Muscle of back (tissue), 11 donors: ENCODE results near the gene SLC22A31. TPM values are rescaled to one million over a fixed set of nuclear protein-coding genes. Genes with fewer than 3 reads are reported as not detected.
A peak's percentile ranks its signal among the peaks of the same experiment; 100 is the strongest.

Source experiments
- DNase-seq, 3 donors: peaks; one replicate each; pipeline versions ENCODE4 v3.0.0 to v3.0.0-alpha.2; 2013
- polyA plus RNA-seq, 10 donors: library from polyadenylated mRNA; unstranded; fragments of 120-200 nt; gene quantifications; one replicate each; pipeline ENCODE4 v1.2.1, GENCODE V29; 2013; ENCODE audit not compliant: insufficient read length in 10 of 10

The SLC22A31 gene
- polyA plus RNA-seq, 10 donors, result 0.43 to 4.1 (median 1.1) TPM

DNA sequence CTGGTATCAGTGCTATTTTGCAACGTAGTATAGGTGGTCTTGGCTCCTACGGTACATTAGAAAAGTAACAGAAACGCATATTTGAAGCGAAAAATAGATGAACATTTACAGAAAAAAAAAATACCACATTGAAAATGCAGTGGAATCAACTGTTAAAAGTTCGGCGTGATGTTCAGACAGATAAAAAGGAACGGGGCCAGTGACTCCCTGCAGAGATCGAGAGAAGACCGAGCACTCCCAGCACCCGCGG, 16.7 kb upstream of the SLC22A31 start:
- no peak for DNase-seq

DNA sequence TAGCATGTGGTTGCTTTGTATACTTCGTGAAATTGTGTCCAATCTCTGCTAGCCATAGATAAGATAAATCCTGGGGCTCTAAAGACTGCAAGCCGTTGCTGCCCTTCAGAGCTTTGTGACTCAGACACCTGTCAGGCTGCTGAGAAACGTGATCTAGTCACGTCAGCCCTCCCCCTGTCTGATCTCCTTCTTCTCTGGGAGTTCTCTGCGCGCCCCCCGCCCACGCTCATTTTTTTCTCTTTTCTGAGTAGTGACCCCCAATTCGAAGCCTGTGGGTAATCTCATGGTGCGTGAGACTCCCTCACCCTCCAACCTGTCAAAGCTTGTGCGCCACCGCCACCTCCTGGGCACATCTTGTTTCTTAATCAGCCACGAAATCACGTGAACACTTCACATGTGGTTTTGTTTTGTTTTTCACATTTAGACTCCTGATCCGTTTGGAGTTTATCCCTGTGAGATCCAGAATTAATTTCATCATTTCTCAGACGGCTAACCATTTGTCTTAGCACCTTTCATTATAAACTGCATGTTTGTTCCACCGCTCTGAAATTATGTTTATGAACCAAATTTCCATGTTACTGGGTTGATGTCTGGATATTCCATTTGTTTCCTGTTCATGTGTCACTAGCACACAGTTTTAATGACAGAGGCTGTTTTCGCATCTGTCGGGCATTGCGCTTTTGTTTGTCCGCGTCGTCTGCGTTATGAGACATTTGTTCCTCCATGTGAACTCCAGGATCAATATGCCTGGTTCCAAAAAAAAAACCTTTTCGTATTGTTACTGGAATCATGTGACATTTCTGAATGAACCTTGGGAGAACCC, 16.2 kb upstream of the SLC22A31 start:
- peak; percentile 73 to 90 (median 77) for DNase-seq

DNA sequence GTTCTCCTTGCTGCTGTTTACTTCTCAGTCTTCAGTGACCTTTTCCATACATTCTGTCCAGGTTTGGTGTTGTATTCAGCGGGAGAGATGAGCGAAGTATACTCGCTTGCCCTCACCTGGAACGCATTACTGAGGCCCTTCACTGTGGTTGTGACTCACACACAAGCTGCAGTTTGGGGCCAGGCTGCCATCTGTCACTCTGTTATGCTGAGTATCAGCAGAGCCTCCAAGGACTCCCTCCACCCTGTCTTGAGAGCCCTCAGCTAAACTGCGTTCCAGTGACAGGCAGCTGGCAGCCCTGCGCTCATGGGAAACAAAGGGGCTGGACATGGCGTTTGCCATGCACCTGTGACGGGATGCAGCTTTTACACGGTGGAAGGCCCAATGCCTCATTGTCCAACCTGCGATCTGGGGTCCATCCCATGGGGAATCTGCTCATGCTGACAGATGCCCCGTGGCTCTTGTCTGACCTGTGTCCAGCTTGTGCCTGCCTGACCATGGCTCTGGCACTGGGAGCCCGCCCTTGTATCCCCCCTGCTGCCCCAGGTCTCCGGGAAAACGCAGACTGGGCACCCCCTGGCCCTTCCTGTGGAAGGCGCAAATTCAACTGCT, 10.7 kb upstream of the SLC22A31 start:
- DNase-seq, result no peak

DNA sequence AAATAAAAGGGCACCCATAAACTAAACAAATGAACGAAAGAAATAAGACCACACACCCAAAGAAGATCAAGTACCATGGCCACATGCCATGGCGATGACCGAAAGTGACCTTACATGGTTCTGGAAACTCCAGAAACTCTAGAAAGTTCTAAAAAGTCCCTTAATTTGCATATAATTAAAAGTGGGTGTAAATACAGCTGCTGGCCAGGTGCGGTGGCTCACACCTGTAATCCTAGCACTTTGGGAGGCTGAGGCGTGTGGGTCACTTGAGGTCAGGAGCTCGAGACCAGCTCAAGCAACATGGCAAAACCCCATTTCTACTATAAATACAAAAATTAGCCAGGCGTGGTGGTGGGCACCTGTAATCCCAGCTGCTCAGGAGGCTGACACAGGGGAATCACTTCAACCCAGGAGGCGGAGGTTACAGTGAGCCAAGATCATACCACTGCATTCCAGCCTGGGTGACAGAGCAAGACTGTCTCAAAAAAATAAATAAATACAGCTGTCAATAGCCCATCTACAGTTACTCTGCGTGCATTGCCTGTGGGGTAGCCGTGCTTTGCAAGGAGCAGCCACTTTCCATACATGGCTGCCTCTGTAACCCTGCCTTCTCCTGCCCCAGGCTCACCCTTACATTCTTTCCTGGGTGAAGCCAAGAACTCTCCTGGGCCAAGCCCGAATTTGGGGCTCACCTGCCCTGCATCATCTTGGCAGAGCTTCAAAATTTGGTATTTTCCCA, 10.0 kb upstream of the SLC22A31 start:
- no peak for DNase-seq

DNA sequence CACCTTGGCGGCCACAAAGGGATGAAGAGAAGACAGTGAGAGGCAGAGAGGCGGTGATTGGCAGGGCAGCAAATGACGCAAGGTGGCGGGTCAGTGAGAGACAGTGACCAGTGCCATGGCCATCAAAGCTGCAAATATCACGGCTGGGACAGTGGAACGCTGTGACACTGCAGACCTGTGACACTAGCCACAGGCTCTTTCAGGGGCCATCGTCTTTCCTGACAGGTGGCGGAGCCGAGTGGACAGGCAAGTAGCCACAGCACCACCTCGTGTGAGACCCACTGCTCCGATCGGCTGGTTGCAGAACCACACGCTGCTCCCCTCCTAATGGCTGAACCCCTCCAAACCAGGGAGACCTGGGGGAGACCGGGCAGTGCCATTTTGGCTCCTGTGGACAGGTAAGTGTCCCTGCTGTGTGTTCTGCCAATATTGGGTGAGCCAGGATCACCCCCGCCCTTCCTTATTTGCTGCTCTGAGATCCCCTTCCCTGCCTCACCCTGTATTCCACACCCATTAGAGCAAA, 9.2 kb upstream of the SLC22A31 start:
- DNase-seq, result no peak

DNA sequence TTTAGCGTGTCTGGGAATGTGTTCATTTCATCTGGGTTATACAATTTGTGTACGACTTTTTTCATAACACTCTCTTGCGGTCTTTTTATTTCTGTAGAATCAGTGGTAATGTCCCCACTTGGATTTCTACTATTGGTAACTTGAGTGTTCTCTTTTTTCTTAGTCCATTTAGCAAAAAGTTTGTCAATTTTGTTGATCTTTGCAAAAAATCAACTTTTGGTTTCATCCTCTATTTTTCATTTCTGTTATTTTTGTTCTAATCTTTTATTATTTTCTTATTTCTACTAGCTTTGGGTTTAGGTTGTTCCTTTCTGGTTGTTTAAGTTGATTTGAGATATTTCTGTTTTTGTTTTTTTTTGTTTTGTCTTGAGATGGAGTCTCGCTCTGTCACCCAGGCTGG, 7.7 kb upstream of the SLC22A31 start:
- no peak for DNase-seq

DNA sequence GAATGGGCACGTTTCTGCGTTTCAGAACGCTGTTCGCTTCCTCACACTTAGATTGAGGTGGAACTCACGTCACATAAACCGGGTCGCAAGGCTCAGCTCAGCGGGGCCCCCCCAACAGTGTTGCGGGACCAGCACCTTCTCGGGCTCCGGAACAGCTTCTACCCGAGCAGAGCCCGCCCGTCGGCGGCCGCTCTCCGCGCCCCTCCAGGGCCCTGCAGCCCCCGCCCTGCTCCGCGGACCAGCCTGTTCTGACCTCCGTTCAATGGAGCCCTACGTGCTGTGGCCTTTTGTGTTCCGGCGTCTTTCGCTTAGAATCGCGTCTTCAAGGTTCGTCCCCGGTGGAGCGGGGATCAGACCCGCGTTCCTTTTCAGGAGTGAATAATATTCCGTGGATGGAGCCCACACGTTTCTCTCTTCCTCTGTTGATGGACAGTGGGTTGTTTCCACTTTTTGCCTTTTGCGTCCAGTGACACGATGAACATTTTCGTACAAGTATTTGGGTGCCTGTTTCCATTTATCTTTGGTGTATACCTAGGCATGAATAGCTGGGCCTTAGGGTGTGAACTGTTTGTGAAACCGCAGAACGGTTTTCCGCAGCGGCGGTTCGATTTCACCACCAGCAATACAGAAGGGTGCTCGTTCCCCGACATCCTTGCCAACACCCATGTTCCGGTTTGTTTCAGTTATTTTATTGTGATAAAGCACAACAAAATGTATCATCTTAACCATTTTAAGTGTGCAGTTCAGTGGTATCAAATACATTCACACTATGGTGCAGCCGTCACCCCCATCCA, 2.3 kb upstream of the SLC22A31 start:
- DNase-seq, result no peak

DNA sequence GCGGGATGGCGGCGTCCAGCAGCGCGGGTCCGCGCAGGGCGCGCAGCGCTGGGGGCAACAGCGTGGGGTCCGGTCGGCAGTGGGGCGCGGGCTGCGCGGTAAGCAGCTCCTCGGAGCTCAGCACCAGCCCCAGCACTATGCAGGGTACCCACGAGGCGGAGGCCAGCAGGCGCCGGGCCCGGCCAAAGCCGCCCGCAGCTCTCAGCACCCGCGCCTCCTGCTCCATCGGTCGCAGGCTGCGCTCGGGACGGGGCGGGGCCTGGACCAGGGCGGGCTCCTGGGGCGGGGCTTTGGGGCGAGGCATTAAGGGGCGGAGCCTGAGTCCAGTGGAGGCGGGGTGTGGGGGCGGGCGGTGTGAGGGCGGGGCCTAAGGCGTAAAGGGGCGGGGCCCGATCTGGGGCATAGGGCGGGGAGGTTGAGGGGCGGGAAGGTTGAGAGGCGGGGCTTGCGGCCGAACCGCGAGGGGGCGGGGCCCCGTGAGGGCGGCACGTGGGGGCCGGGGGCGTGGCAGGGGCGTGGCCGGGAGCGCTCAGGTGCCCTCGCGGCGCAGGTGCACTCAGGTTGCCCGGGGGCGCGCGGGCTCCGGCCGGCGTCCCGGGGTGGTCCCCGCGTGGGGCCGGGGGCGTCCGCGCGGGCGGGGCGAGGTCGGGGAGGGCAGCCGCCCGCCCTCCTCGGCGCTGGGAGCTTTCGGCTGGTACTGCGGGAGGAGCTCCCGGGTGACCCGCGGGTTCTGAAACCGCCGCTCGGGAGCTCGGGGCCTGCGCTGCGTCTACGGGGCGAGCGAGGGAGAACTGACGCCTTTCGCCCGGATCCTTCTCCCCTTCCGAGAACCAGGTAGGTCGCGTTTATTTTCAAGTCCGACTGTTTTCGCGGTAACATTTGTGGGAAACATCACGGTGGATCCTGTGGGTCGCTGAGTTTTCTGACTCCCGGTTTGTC, 1.4 kb upstream of the SLC22A31 start:
- peak in 2 of 3 donors; percentile 38 to 49 for DNase-seq

DNA sequence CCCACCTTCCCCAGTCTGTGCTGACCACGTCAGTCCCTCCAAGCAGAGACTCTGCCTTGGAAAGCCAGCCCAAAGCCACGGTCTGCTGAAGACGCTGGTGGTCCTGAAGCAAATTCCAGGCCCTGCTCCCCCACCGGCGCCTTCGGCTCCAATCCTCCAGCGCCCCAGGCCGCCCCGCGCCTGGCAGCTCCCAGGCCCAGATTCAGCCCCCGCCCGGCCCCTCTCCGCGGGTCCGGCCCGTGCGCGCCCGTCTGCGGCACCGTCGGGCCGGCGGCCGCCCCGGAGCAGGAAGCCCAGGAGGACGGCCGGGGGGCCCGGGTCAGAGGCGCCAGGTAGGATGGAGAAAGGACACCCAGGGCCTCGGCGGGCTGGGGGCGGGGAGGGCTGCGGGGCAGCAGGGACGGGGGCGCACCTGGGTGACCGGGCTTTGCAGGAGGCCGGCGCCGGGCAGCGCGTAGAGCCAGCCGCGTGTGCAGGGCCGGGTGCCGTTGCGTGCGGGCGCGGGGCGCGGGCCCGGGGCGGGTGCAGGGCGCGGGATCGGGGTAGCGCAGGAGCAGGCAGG, 594 bp upstream of the SLC22A31 start:
- DNase-seq, result no peak

DNA sequence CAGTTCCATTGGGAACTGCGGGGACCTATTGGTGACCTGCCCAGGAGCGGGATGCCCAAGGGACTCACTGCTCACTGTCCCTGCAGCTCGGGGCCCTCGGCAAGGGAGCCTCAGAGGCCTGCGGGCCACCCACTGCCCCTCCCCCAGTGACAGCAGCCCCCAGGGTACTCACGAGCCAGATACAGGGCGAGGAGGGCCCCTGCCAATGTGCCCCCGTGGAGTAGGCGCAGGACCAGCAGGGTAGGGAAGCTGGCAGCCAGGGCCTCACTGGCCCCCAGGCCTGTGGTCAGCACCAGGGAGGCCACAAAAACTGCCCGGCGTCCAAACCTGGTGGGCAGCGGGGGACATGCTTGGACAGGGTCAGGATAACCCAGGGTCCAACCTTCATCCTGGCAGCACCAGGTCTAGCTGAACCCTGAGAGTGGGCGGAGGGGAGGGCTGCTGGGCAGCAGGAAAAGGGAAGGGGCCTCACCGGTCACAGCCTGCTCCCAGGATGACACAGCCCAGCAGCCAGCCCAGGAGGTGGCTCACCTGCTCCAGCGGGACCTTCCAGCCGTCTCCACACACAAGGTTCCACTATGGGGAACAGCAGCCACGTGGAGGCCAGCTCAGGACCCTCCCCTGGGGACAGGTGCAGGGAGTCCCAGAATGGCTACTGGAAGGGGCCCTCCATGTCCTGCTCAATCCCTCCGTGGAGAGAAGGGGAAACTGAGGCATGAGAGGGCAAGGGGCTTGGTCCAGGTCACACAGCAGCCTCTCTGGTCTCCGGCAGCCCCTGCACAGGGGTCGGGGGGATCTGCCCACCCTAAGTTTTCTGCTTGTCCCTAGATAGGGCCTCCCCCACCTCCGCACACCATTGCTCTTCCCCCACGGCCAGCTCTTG, 855 bp downstream of the SLC22A31 start:
- no peak for DNase-seq

DNA sequence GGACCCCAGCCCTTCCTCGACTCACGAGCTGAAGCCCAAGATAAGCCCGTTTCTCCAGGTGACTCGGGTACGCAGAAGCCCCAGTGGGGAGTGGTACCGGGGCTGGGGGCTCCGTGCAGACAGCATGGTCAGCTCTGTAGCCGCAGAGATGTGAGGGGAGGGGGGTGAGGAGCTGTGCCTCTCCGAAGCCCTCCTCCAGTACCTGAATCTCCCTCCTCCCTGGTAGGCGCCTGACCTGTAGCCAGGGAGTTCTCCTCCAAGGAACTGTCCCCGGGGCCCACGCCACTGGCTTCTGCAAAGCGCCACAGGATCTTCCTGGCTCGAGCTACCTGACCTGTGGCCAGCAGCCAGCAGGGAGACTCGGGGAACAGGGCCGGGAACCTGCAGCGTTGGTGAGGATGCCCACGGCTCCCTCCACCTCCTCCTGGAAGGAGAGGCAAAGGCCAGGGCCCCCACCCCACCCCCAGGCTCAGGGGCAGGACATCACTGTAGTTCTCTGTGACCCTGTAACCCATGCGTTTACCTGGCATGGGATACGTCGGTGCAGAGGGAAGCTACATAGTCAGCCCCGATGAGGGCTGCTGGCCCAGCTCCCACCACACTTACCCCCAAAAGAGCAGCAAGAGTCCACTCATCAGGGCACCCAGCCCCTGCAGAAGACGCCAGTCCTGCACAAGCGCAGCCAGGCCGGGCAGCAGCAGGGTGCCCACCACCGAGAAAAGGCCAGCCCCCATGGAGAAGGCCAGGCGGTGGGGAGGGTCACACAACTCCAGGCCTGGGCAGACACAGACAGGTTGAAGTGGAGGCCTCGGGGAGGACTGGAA, 1.7 kb downstream of the SLC22A31 start:
- no peak for DNase-seq

DNA sequence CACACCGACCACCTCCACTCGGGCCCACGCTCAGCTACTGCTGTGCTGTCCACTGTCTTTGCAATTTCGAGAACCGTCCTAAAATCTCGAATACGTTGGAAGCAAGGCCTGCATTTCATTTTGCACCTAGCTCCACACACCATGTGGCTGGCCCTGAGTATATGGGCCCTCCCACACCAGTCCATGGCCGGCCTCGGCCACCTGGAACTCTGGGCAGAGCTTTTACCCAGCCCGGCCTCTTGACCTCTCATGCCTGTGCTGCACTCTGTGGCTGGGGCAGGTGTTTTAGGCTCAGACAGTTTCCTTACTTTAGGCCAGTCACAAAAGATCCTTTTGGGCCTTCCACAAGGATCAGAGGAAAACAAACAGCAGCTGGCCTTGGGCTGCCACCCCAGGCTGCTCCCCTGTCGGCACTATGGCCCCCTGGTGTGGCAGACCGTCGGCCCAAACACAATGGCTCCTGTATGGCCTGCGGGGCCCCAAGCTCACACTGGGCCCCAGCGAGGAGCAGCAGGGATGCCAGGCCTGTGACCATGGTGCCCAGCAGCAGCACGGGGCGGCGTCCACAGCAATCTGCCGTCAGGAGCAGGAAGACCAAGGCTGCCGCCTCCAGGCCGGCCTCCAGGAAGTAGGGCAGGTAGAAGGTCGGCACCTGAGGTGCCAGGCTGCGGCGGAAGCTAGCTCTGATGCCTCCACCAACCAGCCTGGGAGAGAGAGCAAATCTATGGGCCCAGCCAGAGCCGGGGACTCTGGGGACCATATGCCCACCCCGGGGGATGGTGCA, 2.5 kb downstream of the SLC22A31 start:
- DNase-seq, result no peak

DNA sequence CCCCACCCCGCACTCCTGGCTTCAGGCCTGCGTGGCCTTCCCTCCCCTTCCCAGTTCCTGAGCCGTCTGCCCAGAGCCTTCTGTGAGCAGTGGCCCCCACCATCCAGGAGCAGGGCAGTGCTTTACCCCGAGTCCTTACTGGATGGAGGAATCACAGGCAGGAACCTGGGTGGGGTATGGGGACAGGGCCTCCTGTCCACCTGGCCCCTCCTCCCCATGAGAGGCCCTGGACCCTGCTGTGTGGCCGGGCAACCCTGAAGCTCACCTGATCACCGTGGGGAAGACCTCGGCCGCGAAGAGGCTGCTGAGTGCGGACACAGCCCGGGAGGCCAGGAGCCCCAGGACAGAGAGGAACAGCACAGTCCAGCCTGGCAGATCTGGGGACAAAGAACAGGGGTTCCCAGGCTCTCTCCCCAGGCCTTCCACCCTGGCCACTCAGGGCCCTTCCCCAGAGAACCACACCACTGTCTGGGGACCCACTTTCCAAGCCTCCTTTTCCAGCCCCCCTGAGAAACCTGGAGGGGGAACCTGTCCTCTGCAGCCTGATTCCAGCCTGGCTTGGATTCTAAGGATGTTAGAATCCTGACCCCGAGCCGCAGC, 3.2 kb downstream of the SLC22A31 start:
- no peak for DNase-seq

DNA sequence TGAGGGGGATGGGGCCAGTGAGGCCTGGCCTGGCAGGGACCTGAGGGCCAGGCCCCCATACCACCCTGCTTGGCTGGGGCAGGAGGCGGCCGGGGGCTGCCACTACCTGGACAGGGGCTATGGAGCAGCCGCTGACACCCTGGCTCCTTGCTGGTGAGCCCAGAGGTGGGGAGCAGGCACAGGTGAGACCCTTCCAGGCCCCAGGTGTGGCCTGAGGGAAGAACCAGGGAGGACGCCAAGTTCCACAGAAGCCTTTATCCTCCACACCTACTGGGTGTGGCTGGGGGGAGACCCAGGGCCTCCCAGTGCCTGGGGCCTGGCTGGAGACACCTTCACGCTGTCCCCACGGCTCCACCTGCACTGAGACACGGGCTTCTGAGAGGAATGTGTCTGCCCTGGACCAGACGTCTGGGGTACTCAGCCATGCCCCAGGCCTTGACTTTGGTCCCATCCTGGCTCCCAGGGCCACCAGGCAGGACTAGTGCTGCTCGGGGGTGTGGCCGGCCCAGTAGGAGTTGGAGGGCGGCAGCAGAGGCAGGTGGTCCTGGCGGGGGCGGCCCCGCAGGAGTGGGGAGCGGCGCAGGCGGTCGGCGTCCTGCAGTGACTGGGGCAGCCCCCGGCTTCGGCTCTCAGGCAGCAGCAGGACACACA, 4.7 kb downstream of the SLC22A31 start:
- DNase-seq, result no peak

DNA sequence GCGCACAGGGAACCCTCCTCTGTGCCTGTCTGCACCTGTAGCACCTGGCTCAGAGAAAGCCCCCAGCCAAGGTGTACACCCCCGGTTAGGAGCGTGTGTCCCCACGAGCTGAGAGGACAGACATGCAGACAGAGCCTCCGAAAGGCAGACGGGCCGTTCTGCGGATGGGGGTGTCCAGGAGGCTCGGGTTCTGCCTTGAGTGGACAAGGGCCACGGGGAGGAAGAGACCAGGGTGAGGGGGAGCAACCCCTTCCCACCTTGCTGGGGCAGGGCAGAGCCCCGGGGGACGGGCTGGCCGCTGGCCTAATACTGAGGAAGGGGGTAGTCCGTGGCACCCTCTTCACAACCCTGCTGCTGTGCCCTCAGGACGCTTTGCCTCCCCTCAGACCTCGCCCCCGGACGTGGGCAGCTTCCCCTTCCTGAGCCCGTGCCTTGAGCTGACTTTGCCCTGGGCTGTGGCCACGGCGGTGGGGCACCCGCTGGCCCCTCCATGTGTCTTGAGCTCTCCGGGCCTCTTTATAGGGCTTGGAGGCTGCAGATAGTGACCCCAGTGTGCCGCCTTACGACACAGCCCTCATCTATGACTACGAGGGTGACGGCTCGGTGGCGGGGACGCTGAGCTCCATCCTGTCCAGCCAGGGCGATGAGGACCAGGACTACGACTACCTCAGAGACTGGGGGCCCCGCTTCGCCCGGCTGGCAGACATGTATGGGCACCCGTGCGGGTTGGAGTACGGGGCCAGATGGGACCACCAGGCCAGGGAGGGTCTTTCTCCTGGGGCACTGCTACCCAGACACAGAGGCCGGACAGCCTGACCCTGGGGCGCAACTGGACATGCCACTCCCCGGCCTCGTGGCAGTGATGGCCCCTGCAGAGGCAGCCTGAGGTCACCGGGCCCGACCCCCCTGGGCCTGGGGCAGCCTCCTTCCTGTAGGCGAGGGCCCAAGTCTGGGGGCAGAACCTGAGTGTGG, 5.7 kb downstream of the SLC22A31 start:
- no peak for DNase-seq
